Spleen (tissue), 11 donors: ENCODE data around the gene MAP4K2. TPM values are rescaled to one million over a fixed set of nuclear protein-coding genes. Genes with fewer than 3 reads are reported as not detected.
"Not testable (repeated sequence)": the region's sequence is repeated elsewhere in the genome, so short reads cannot be mapped to it uniquely, and the experiment has no call there.

Experiments
- DNase-seq: peaks from one replicate; pipeline ENCODE4 v3.0.0-alpha.2; 2020
- H3K27ac ChIP-seq, 8 donors: fragments of 200-600 bp; sonication (generic) in 7 of 8; 1 replicate in 4 of 8; 2 replicates in 4 of 8; pipeline versions ENCODE4 v1.5.0 to v1.8.0; 2016 to 2021; ENCODE audit warnings: inconsistent platforms in 4 of 8, mild to moderate bottlenecking in 4 of 8, moderate library complexity in 1 of 8
- H3K27me3 ChIP-seq, 7 donors: fragments of 200-600 bp; sonication (generic) in 6 of 7; replicated peaks in 1 of 7; 1 replicate in 4 of 7; 2 replicates in 3 of 7; pipeline versions ENCODE4 v1.5.0 to v1.8.0; 2016 to 2021; ENCODE audit warnings: inconsistent platforms in 3 of 7, mild to moderate bottlenecking in 1 of 7
- H3K36me3 ChIP-seq, 6 donors: fragments of 200-600 bp; sonication (generic) in 5 of 6; 1 replicate in 4 of 6; 2 replicates in 2 of 6; pipeline versions ENCODE4 v1.5.0 to v1.8.0; 2016 to 2021; ENCODE audit warnings: inconsistent platforms in 2 of 6
- H3K4me1 ChIP-seq, 6 donors: fragments of 200-600 bp; sonication (generic) in 5 of 6; 1 replicate in 3 of 6; 2 replicates in 3 of 6; pipeline versions ENCODE4 v1.5.0 to v1.8.0; 2016 to 2021; ENCODE audit warnings: inconsistent platforms in 3 of 6
- H3K4me3 ChIP-seq, 8 donors: fragments of 200-600 bp; sonication (generic) in 7 of 8; 1 replicate in 4 of 8; 2 replicates in 4 of 8; pipeline versions ENCODE4 v1.5.0 to v1.8.0; 2016 to 2021; ENCODE audit warnings: inconsistent platforms in 4 of 8, mild to moderate bottlenecking in 4 of 8, moderate library complexity in 2 of 8
- H3K9me3 ChIP-seq, 8 donors: fragments of 200-600 bp; sonication (generic) in 7 of 8; 1 replicate in 4 of 8; 2 replicates in 4 of 8; pipeline versions ENCODE4 v1.5.0 to v1.8.0; 2016 to 2021; ENCODE audit warnings: inconsistent platforms in 4 of 8
- CTCF ChIP-seq, 11 experiments: fragments of 200-600 bp in 7 of 11; fragments of 450-650 bp in 4 of 11; sonication (generic) in 4 of 11; IDR thresholded peaks in 8 of 11; conservative IDR thresholded peaks in 3 of 11; 1 replicate in 7 of 11; 2 replicates in 4 of 11; pipeline versions ENCODE4 v1.4.0 to v1.8.0; 2016 to 2021; ENCODE audit warnings: antibody characterized with exemption in 11 of 11, inconsistent platforms in 4 of 11, mild to moderate bottlenecking in 1 of 11
- POLR2A ChIP-seq, 3 donors: fragments of 450-650 bp; IDR thresholded peaks; one replicate each; pipeline ENCODE4 v1.5.1; 2017; ENCODE audit warnings: antibody characterized with exemption in 3 of 3, mild to moderate bottlenecking in 1 of 3
- POLR2AphosphoS5 ChIP-seq, 3 donors: sonication (generic); formaldehyde crosslinking; IDR thresholded peaks; one replicate each; pipeline ENCODE4 v1.5.1; 2017; ENCODE audit warnings: antibody characterized with exemption in 3 of 3
- WGBS, 5 donors: extraction: QIAGEN DNeasy Blood & Tissue Kit in 3 of 5; methylation state at CpG; one replicate each; pipeline versions ENCODE4 v1.1.5 to v1.1.7; 2013 to 2018; 5-methylcytosine and 5-hydroxymethylcytosine counted together
- intact Hi-C: fragments of 100-400 bp; cut with DNase I; formaldehyde crosslinking; loops from one replicate; pipeline ENCODE4 v1.15.0; 2023; ENCODE audit warnings: low total_unique reads
- polyA plus RNA-seq, 3 donors: library from polyadenylated mRNA; stranded (reverse); fragments of 200-250 nt; gene quantifications; one replicate each; pipeline ENCODE4 v1.2.1, GENCODE V29; 2013
- total RNA-seq, 7 donors: library from RNA; depleted of rRNA in 3 of 7; stranded (reverse); fragments of >200 nt in 3 of 7; fragmentation: NEBNext Ultra II Directional in 4 of 7; extraction: Animal tissue kit (Norgen Biotek cat#: 25700) in 4 of 7; gene quantifications; one replicate each; pipeline versions ENCODE4 v1.1.0 to v1.2.1, GENCODE V29; 2016 to 2021
- donor health status: healthy with polysubstance abuse.
- donor health status: DM: no; HTN: no; CAD: no; lungs with moderate emphysema.
- donor health status: DM: no; HTN: no; CAD: no.
- donor health status: Bipolar disorder and iron deficiency.
- donor health status: healthy.
- donor health status: DM: no; HTN: no; CAD: no.
- donor health status: DM: yes; HTN: yes; CAD: no.

Gene MAP4K2
- total and polyA plus RNA-seq, 10 donors, result 40.8 to 106 (median 60.6) TPM

GRCh38 chr11:64826062-64826461, 23.0 kb upstream of the MAP4K2 start:
- whole genome bisulfite sequencing, 5 donors, result 86 to 95% (median 92%) methylated on average over 6 to 7 of the region's 7 CpGs
- Histone ChIP-seq H3K9me3 (no peaks in the 10 kb centered on the region), H3K4me1 (no peaks in the 10 kb centered on the region), H3K27me3 (no peaks in the 10 kb centered on the region), H3K4me3 (no peak overlapping the region), H3K36me3 (peaks cover 0 to 26% (median 1%) of the 10 kb centered on the region in 6 donors), H3K27ac (no peak overlapping the region)
- TF ChIP-seq POLR2A (IDR thresholded peaks at IDR 0.05) (no peak), CTCF (IDR thresholded peaks at IDR 0.05 in 8 of 11, conservative IDR thresholded peaks at IDR 0.05 in 3 of 11) (no peak), POLR2AphosphoS5 (IDR thresholded peaks at IDR 0.05) (no peak)
- intact Hi-C loops, result no loop called here
- no peak for DNase-seq

GRCh38 chr11:64823568-64824119, 20.6 kb upstream of the MAP4K2 start:
- Histone ChIP-seq H3K4me3 (no peak overlapping the region), H3K27ac (no peak overlapping the region), H3K36me3 (peaks cover 0 to 17% (median 0%) of the 10 kb centered on the region in 6 donors), H3K4me1 (no peaks in the 10 kb centered on the region), H3K27me3 (no peaks in the 10 kb centered on the region), H3K9me3 (no peaks in the 10 kb centered on the region)
- intact Hi-C loops, result no loop called here
- no peak for DNase-seq
- TF ChIP-seq CTCF (IDR thresholded peaks at IDR 0.05 in 8 of 11, conservative IDR thresholded peaks at IDR 0.05 in 3 of 11), result no peak
- WGBS, 5 donors, result 71 to 83% (median 72%) methylated on average over 11 of the region's 11 CpGs

- Histone ChIP-seq H3K9me3 (no peaks in the 10 kb centered on the region), H3K27ac (no peak overlapping the region), H3K4me1 (peaks cover 0 to 6% (median 0%) of the 10 kb centered on the region in 6 donors), H3K4me3 (no peak overlapping the region), H3K27me3 (no peaks in the 10 kb centered on the region), H3K36me3 (no peaks in the 10 kb centered on the region)
- 86 to 93% (median 88%) methylated on average over 3 of the region's 3 CpGs for WGBS, 5 donors
- intact Hi-C loops, result no loop called here
- TF ChIP-seq POLR2A (IDR thresholded peaks at IDR 0.05) (no peak), POLR2AphosphoS5 (IDR thresholded peaks at IDR 0.05) (no peak), CTCF (IDR thresholded peaks at IDR 0.05 in 8 of 11, conservative IDR thresholded peaks at IDR 0.05 in 3 of 11) (no peak)
- DNase-seq, result no peak
Measured at GRCh38 chr11:64817476-64817875, 14.5 kb upstream of the MAP4K2 start.

- H3K9me3 ChIP-seq, H3K27me3 ChIP-seq, H3K27ac ChIP-seq, H3K36me3 ChIP-seq, H3K4me3 ChIP-seq, DNase-seq, intact Hi-C loops: not testable (repeated sequence)
- H3K4me1 ChIP-seq, result peaks cover 0 to 12% (median 4%) of the 10 kb centered on the region in 6 donors
- 80 to 94% (median 90%) methylated on average over 5 of the region's 5 CpGs for WGBS, 5 donors
Measured at GRCh38 chr11:64815433-64815832, 12.4 kb upstream of the MAP4K2 start.

GRCh38 chr11:64814712-64815187, 11.7 kb upstream of the MAP4K2 start:
- WGBS, 5 donors, result 49 to 71% (median 56%) methylated on average over 7 of the region's 7 CpGs
- intact Hi-C loops, result no loop called here
- H3K27ac ChIP-seq, result no peak overlapping the region
- peaks cover 2 to 19% (median 7%) of the 10 kb centered on the region in 6 donors for H3K4me1 ChIP-seq
- H3K9me3 ChIP-seq, result no peaks in the 10 kb centered on the region
- TF ChIP-seq CTCF (IDR thresholded peaks at IDR 0.05 in 8 of 11, conservative IDR thresholded peaks at IDR 0.05 in 3 of 11) (no peak), POLR2A (IDR thresholded peaks at IDR 0.05) (no peak)
- H3K4me3 ChIP-seq, result no peak overlapping the region
- no peaks in the 10 kb centered on the region for H3K36me3 ChIP-seq
- no peaks in the 10 kb centered on the region for H3K27me3 ChIP-seq
- DNase-seq, result no peak
